BJ (cell line): ENCODE measurements around the gene DPP10. TPM values are rescaled to one million over a fixed set of nuclear protein-coding genes. Genes with fewer than 3 reads are reported as not detected.

ENCODE experiments used
- CTCF ChIA-PET: fragments of 350-600 bp; formaldehyde crosslinking; extraction: SDS; loops from one replicate; lab custom pipeline; 2021; ENCODE audit warnings: antibody characterized with exemption, inconsistent platforms; lab: Yijun Ruan, JAX
- POLR2A ChIA-PET: fragments of 300-600 bp; sonication (Branson Sonifier 250); formaldehyde crosslinking; extraction: SDS; loops from one replicate; lab custom pipeline; 2021; ENCODE audit warnings: antibody characterized with exemption; lab: Charles Lee
- DNase-seq: peaks from one replicate; pipeline ENCODE4 v3.0.0-alpha.2; 2011; ENCODE audit warnings: low read depth
- H3K27me3 ChIP-seq: 2 replicates; pipeline ENCODE4 v1.6.0; 2011; ENCODE audit warnings: low read length; ENCODE audit not compliant: control insufficient read depth, insufficient read depth
- H3K36me3 ChIP-seq: 2 replicates; pipeline ENCODE4 v1.5.1; 2011; ENCODE audit warnings: low read length; ENCODE audit not compliant: control insufficient read depth, insufficient read depth
- H3K4me3 ChIP-seq: 2 replicates; pipeline ENCODE4 v1.5.1; 2011; ENCODE audit warnings: low read depth, mild to moderate bottlenecking, control low read depth, low read length
- CTCF ChIP-seq: IDR thresholded peaks from 2 replicates; pipeline ENCODE4 v1.5.1; 2011; ENCODE audit warnings: low read depth, mild to moderate bottlenecking, control low read depth, inconsistent platforms, low read length, moderate library complexity; ENCODE audit not compliant: insufficient read depth
- polyA plus RNA-seq: library from polyadenylated mRNA; depleted of rRNA; stranded (reverse); fragments of >200 nt; gene quantifications from 2 replicates; pipeline ENCODE4 v1.2.3, GENCODE V29; 2011

The DPP10 gene
- polyA plus RNA-seq, 1 experiment = not detected

GRCh38 chr2:115161771-115162493 is 719.5 kb downstream of the DPP10 start:
- no peak for TF ChIP-seq CTCF
- DNase-seq = no peak
- CTCF ChIA-PET = no interaction called here

DNA sequence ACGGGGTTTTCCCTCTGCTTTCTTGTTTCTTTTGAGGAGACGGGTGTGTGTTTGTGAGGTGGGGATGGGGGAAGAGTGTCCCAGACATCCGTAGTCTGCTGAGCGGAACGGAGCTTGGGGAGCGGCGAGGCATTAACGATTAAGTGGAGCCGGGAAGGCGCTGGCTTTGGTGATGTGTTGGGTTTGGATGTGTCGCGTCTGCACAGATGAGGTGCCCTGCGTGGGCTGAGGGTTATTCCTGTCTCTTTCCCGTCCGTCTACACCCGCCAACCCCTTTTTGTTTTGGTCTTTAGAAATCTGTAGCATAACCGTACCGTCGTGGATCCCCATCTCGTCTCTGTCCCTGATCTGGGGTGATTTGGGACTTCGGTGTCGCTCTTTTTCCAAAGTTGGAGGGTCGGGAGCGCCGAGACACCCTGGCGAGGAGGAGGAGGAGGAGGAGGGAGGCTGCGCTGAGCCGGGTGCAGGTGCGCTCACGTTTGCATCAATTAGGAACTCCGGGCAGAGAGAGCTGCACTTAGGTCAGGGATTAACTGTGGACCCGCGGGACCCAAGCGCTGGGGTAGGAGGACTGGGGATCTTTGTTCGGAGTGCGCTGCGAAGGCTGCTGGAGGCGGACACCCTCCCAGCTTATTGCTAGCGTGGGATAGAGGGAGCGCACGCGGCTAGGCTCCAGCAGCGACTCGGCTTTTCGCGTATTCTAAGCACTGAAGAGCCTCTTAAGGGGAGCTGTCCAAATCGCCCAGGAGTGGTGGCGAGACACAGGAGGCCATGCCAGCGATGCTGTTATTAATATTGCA is 720.3 kb downstream of the DPP10 start:
- TF ChIP-seq CTCF = no peak
- H3K36me3 ChIP-seq = no peaks in the 10 kb centered on the region
- no peak overlapping the region for H3K4me3 ChIP-seq
- no peak for DNase-seq
- ChIA-PET CTCF (no interaction called here), POLR2A (no interaction called here)
- H3K27me3 ChIP-seq = no peaks in the 10 kb centered on the region

More at GRCh38 chr2:115161771-115162493, 719.5 kb downstream of the DPP10 start:
- Histone ChIP-seq H3K4me3 (no peak overlapping the region), H3K27me3 (no peaks in the 10 kb centered on the region), H3K36me3 (no peaks in the 10 kb centered on the region)
- POLR2A ChIA-PET = no interaction called here

DNA sequence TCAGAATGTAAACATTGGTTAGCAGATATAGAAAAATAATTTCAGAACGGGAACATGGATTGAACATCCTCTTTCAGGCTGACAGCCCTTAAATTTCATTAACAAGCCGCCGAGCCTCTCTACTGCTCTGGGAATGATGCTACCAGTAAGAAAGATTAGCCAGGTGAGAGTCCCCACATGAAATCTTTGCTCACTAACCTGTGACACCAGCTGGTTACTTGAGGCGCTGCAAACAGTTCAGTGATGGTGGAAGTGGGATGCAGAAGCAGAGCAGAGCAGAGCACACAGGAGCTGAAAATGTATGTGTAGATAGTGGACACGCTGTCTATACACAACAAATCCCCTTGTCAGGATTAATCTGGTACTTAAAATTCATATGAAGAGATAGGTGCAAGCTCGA is 721.1 kb downstream of the DPP10 start:
- no peaks in the 10 kb centered on the region for H3K27me3 ChIP-seq
- DNase-seq = no peak
- CTCF ChIA-PET = no interaction called here
- H3K4me3 ChIP-seq = no peak overlapping the region
- no peaks in the 10 kb centered on the region for H3K36me3 ChIP-seq
- POLR2A ChIA-PET = no interaction called here
- no peak for TF ChIP-seq CTCF

- Histone ChIP-seq H3K36me3 (no peaks in the 10 kb centered on the region), H3K4me3 (no peak overlapping the region), H3K27me3 (no peaks in the 10 kb centered on the region)
- CTCF ChIA-PET = interaction anchor here (0.6 to 1.4 kb wide), 2 partner anchors 9 to 120 kb away, joined by 3 to 5 read pairs; no protein-coding TSS in a partner anchor
- TF ChIP-seq CTCF = peak; percentile 44
- no peak for DNase-seq
- POLR2A ChIA-PET = no interaction called here
Measured at GRCh38 chr2:115165529-115166109, 723.2 kb downstream of the DPP10 start.

GRCh38 chr2:115168457-115168856 is 726.0 kb downstream of the DPP10 start:
- H3K4me3 ChIP-seq = no peak overlapping the region
- POLR2A ChIA-PET = no interaction called here
- H3K36me3 ChIP-seq = no peaks in the 10 kb centered on the region
- CTCF ChIA-PET = no interaction called here
- no peak for TF ChIP-seq CTCF
- no peak for DNase-seq
- no peaks in the 10 kb centered on the region for H3K27me3 ChIP-seq
